ENCODE measurements around the gene CHST9. TPM values are rescaled to one million over a fixed set of nuclear protein-coding genes. Genes with fewer than 3 reads are reported as not detected.

The CHST9 gene
- total RNA-seq, 1 experiment from 2014 or later = 19.2 TPM

DNA sequence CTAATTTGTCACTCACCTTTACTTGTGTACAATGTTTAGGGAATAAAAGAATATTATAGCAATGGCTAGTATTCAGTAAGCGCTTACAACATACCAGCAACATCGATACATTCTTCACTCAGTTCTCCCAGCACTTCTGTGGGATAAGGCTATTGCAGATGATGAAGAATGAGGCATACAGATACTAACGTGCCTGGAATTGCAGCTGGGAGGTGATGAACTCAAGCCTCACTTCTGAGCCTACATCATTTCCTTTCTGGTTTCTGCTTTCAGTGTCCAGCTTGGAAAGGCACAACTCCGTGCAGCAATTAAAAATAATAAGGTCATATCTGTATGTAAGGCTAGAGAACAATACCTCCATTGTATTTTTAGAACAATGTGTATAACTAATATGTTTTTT is 224.2 kb downstream of the CHST9 start:
- Mint-ChIP-seq H3K9me3 (peaks cover 10% of the 10 kb centered on the region), H3K36me3 (peaks cover 9% of the 10 kb centered on the region), H3K27ac (no peak overlapping the region), H3K4me1 (peaks cover 45% of the 10 kb centered on the region), H3K4me3 (no peak overlapping the region), H3K27me3 (ENCODE audit: low read depth) (no peaks in the 10 kb centered on the region)
- ChIA-PET CTCF (interaction anchor here (1.4 kb wide), 1 partner anchor 156 kb away, joined by 4 read pairs; no protein-coding TSS in a partner anchor), POLR2A (no interaction called here)
- TF ChIP-seq, protein P1, sequence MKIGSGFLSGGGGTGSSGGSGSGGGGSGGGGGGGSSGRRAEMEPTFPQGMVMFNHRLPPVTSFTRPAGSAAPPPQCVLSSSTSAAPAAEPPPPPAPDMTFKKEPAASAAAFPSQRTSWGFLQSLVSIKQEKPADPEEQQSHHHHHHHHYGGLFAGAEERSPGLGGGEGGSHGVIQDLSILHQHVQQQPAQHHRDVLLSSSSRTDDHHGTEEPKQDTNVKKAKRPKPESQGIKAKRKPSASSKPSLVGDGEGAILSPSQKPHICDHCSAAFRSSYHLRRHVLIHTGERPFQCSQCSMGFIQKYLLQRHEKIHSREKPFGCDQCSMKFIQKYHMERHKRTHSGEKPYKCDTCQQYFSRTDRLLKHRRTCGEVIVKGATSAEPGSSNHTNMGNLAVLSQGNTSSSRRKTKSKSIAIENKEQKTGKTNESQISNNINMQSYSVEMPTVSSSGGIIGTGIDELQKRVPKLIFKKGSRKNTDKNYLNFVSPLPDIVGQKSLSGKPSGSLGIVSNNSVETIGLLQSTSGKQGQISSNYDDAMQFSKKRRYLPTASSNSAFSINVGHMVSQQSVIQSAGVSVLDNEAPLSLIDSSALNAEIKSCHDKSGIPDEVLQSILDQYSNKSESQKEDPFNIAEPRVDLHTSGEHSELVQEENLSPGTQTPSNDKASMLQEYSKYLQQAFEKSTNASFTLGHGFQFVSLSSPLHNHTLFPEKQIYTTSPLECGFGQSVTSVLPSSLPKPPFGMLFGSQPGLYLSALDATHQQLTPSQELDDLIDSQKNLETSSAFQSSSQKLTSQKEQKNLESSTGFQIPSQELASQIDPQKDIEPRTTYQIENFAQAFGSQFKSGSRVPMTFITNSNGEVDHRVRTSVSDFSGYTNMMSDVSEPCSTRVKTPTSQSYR (CRISPR knock-in tag; IDR thresholded peaks at IDR 0.05) = no peak
- no peak for TF ChIP-seq ATF1 (CRISPR knock-in tag; IDR thresholded peaks at IDR 0.05)
- no peak for TF ChIP-seq HMGA2 (CRISPR knock-in tag; IDR thresholded peaks at IDR 0.05)
- TF ChIP-seq, protein P2, sequence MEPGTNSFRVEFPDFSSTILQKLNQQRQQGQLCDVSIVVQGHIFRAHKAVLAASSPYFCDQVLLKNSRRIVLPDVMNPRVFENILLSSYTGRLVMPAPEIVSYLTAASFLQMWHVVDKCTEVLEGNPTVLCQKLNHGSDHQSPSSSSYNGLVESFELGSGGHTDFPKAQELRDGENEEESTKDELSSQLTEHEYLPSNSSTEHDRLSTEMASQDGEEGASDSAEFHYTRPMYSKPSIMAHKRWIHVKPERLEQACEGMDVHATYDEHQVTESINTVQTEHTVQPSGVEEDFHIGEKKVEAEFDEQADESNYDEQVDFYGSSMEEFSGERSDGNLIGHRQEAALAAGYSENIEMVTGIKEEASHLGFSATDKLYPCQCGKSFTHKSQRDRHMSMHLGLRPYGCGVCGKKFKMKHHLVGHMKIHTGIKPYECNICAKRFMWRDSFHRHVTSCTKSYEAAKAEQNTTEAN (CRISPR knock-in tag; IDR thresholded peaks at IDR 0.05) = no peak
- TF ChIP-seq, protein P3, sequence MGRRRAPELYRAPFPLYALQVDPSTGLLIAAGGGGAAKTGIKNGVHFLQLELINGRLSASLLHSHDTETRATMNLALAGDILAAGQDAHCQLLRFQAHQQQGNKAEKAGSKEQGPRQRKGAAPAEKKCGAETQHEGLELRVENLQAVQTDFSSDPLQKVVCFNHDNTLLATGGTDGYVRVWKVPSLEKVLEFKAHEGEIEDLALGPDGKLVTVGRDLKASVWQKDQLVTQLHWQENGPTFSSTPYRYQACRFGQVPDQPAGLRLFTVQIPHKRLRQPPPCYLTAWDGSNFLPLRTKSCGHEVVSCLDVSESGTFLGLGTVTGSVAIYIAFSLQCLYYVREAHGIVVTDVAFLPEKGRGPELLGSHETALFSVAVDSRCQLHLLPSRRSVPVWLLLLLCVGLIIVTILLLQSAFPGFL (CRISPR knock-in tag; IDR thresholded peaks at IDR 0.05; ENCODE audit: borderline replicate concordance) = no peak
- TF ChIP-seq E2F5 (CRISPR knock-in tag; IDR thresholded peaks at IDR 0.05) = no peak
- no peak for TF ChIP-seq IRF2 (CRISPR knock-in tag; IDR thresholded peaks at IDR 0.05; ENCODE audit: borderline replicate concordance, low read depth)
- TF ChIP-seq ZBTB21 (CRISPR knock-in tag; IDR thresholded peaks at IDR 0.05; ENCODE audit: borderline replicate concordance) = no peak
- no peak for TF ChIP-seq ZNF219 (CRISPR knock-in tag; IDR thresholded peaks at IDR 0.05; ENCODE audit: borderline replicate concordance)
- TF ChIP-seq FOXP4 (CRISPR knock-in tag; IDR thresholded peaks at IDR 0.05) = no peak
- no peak for TF ChIP-seq ATF6 (CRISPR knock-in tag; IDR thresholded peaks at IDR 0.05)
- TF ChIP-seq ESRRA (CRISPR knock-in tag; IDR thresholded peaks at IDR 0.05; ENCODE audit: borderline replicate concordance) = no peak
- ATAC-seq (no peak), DNase-seq (ENCODE audit: low spot score) (no peak)

GRCh38 chr18:26956863-26957262 is 228.2 kb downstream of the CHST9 start:
- ChIA-PET POLR2A (no interaction called here), CTCF (interaction anchor here (0.9 to 1.7 kb wide), 7 partner anchors 13 to 185 kb away, joined by 3 to 10 read pairs (median 3); no protein-coding TSS in a partner anchor)
- Mint-ChIP-seq H3K4me1 (peaks cover 44% of the 10 kb centered on the region), H3K4me3 (0 out of 2 replicates have a peak overlapping the region, but pooled peaks have one; percentile 14), H3K36me3 (peaks cover 12% of the 10 kb centered on the region), H3K27ac (peak overlapping the region; percentile 42), H3K27me3 (ENCODE audit: low read depth) (no peaks in the 10 kb centered on the region), H3K9me3 (peaks cover 17% of the 10 kb centered on the region)
- ATAC-seq = peak; percentile 99
- peak; percentile 58 for DNase-seq (ENCODE audit: low spot score)
- TF ChIP-seq, protein P4, sequence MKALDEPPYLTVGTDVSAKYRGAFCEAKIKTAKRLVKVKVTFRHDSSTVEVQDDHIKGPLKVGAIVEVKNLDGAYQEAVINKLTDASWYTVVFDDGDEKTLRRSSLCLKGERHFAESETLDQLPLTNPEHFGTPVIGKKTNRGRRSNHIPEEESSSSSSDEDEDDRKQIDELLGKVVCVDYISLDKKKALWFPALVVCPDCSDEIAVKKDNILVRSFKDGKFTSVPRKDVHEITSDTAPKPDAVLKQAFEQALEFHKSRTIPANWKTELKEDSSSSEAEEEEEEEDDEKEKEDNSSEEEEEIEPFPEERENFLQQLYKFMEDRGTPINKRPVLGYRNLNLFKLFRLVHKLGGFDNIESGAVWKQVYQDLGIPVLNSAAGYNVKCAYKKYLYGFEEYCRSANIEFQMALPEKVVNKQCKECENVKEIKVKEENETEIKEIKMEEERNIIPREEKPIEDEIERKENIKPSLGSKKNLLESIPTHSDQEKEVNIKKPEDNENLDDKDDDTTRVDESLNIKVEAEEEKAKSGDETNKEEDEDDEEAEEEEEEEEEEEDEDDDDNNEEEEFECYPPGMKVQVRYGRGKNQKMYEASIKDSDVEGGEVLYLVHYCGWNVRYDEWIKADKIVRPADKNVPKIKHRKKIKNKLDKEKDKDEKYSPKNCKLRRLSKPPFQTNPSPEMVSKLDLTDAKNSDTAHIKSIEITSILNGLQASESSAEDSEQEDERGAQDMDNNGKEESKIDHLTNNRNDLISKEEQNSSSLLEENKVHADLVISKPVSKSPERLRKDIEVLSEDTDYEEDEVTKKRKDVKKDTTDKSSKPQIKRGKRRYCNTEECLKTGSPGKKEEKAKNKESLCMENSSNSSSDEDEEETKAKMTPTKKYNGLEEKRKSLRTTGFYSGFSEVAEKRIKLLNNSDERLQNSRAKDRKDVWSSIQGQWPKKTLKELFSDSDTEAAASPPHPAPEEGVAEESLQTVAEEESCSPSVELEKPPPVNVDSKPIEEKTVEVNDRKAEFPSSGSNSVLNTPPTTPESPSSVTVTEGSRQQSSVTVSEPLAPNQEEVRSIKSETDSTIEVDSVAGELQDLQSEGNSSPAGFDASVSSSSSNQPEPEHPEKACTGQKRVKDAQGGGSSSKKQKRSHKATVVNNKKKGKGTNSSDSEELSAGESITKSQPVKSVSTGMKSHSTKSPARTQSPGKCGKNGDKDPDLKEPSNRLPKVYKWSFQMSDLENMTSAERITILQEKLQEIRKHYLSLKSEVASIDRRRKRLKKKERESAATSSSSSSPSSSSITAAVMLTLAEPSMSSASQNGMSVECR (CRISPR knock-in tag; IDR thresholded peaks at IDR 0.05; ENCODE audit: borderline replicate concordance) = no peak
- TF ChIP-seq JUN (CRISPR knock-in tag; IDR thresholded peaks at IDR 0.05) = no peak
- TF ChIP-seq ETV6 (CRISPR knock-in tag; IDR thresholded peaks at IDR 0.05) = peak; percentile 63; the same call in 1 of the 2 replicates
- TF ChIP-seq FOXP4 (CRISPR knock-in tag; IDR thresholded peaks at IDR 0.05) = peak; percentile 78; the same call in 1 of the 2 replicates
- peak; percentile 64; the same call in 1 of the 2 replicates for TF ChIP-seq ZMAT4 (CRISPR knock-in tag; IDR thresholded peaks at IDR 0.05)

Data from WTC11 (cell line).